Testis (tissue), 3 donors: ENCODE measurements around the gene PRKAR1A. TPM values are rescaled to one million over a fixed set of nuclear protein-coding genes. Genes with fewer than 3 reads are reported as not detected.

Experiments
- DNase-seq: peaks from one replicate; pipeline ENCODE4 v3.0.0-alpha.2; 2019
- H3K27ac ChIP-seq, 2 donors: fragments of 200-600 bp; sonication (generic); one replicate each; pipeline ENCODE4 v1.5.1; 2019
- H3K27me3 ChIP-seq: fragments of 200-600 bp; sonication (generic); one replicate; pipeline ENCODE4 v1.5.1; 2019
- H3K36me3 ChIP-seq: fragments of 200-600 bp; sonication (generic); one replicate; pipeline ENCODE4 v1.5.1; 2017; ENCODE audit warnings: low read depth; ENCODE audit errors: missing control alignments
- H3K4me1 ChIP-seq: fragments of 200-600 bp; sonication (generic); one replicate; pipeline ENCODE4 v1.5.1; 2019
- H3K4me3 ChIP-seq, 2 donors: fragments of 200-600 bp; sonication (generic); one replicate each; pipeline ENCODE4 v1.5.1; 2017 to 2019
- H3K9me3 ChIP-seq: fragments of 200-600 bp; sonication (generic); one replicate; pipeline ENCODE4 v1.5.1; 2017
- CTCF ChIP-seq, 3 experiments: fragments of 450-650 bp in 2 of 3; fragments of 200-600 bp in 1 of 3; sonication (generic) in 1 of 3; IDR thresholded peaks; one replicate each; pipeline ENCODE4 v1.5.1; 2016 to 2019; ENCODE audit warnings: antibody characterized with exemption in 3 of 3, mild to moderate bottlenecking in 2 of 3, moderate library complexity in 1 of 3
- POLR2A ChIP-seq: fragments of 450-650 bp; IDR thresholded peaks from one replicate; pipeline ENCODE4 v1.6.1; 2017; ENCODE audit warnings: antibody characterized with exemption, mild to moderate bottlenecking, moderate library complexity
- WGBS, 2 donors: methylation state at CpG; one replicate each; pipeline ENCODE4 v1.1.5; 2018; 5-methylcytosine and 5-hydroxymethylcytosine counted together
- intact Hi-C: fragments of 100-400 bp; cut with DNase I; formaldehyde crosslinking; loops from one replicate; pipeline ENCODE4 v1.15.1; 2023; ENCODE audit warnings: low total_unique reads
- polyA plus RNA-seq: library from polyadenylated mRNA; stranded (reverse); fragments of 350-450 nt; fragmentation: Illumina TruSeq; extraction: RNeasy Lipid Tissue Mini Kit (QIAGEN cat#74804); gene quantifications from one replicate; pipeline ENCODE4 v1.2.3, GENCODE V29; 2014; ENCODE audit warnings: low read depth, low replicate concordance; ENCODE audit not compliant: insufficient read depth
- total RNA-seq, 2 donors: library from RNA; depleted of rRNA; stranded (reverse); fragments of >200 nt; gene quantifications; one replicate each; pipeline ENCODE4 v1.2.3, GENCODE V29; 2016

PRKAR1A gene
- total and polyA plus RNA-seq, 3 donors from 2014 or later, result 279 to 375 (median 319) TPM

DNA sequence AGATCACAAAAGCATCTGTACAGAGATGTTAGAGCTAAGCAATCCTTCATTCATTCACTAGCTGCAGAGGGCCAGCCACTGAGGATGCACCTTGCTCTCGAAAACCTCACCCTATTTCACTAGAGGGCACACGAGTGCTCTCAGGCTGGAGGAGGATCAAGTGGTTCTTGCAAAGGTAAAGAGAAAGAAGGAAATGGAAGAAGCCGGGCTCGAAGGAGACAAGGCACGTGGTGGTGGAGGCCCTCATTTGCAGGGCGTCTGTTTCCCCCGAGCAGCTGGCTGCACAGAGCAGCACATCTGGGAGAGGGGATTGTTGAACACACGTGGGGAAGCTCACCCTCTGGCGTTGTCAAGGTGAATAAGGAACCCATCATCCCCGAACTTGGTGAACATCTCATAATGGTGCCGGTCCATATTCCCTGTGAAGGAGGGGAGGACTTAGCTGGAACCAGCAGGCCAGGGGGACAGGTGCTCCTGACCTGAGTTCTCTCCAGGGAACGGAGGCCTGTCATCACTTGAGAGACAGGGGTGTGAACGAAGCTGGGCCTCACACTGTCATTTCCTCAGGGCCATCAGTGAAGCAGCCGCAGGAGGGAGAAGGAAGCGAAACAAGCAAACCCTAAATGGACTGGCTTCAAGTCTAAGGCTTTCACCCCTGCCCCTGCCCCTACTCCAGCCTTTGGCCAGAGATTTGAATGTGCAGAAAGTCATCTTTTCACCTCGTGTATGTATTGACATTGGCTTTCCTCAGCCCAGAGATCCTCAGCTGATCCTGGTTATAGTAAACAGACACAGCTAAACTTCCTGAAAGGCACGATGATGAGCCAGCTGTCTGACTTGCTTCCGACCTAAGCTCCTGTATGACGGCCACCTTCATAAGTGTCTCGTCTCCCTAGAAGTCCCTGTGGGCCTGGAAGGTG lies 27.6 kb downstream of the PRKAR1A start:
- peaks cover 3% of the 10 kb centered on the region for H3K4me1 ChIP-seq
- H3K27me3 ChIP-seq, result no peaks in the 10 kb centered on the region
- no peak for TF ChIP-seq CTCF (IDR thresholded peaks at IDR 0.05)
- TF ChIP-seq POLR2A, result no peak
- WGBS, 2 donors, result 53 to 64% methylated on average over 18 to 20 of the region's 20 CpGs
- no peaks in the 10 kb centered on the region for H3K9me3 ChIP-seq
- H3K4me3 ChIP-seq, result no peak overlapping the region
- H3K36me3 ChIP-seq, result no peaks in the 10 kb centered on the region
- H3K27ac ChIP-seq, result peak overlapping the region; percentile 1 to 12
- DNase-seq, result peak; percentile 47
- intact Hi-C loops, result loop anchor here (10.0 kb wide), 1 partner anchor 55 kb away; no protein-coding TSS in a partner anchor

- Histone ChIP-seq H3K27me3 (no peaks in the 10 kb centered on the region), H3K9me3 (no peaks in the 10 kb centered on the region), H3K4me1 (peaks cover 3% of the 10 kb centered on the region), H3K36me3 (no peaks in the 10 kb centered on the region), H3K4me3 (no peak overlapping the region), H3K27ac (peak overlapping the region in 1 of 2 donors; percentile 39)
- intact Hi-C loops, result no loop called here
- WGBS, 2 donors, result 92 to 93% methylated on average over 5 to 8 of the region's 8 CpGs
- DNase-seq, result no peak
- TF ChIP-seq POLR2A (no peak), CTCF (IDR thresholded peaks at IDR 0.05) (no peak)
Measured at GRCh38 chr17:68540981-68541380, 28.8 kb downstream of the PRKAR1A start.

- Histone ChIP-seq H3K27ac (no peak overlapping the region), H3K4me3 (no peak overlapping the region), H3K9me3 (no peaks in the 10 kb centered on the region), H3K36me3 (no peaks in the 10 kb centered on the region), H3K4me1 (peaks cover 3% of the 10 kb centered on the region), H3K27me3 (no peaks in the 10 kb centered on the region)
- whole genome bisulfite sequencing, 2 donors, result 93% methylated on average over 6 of the region's 6 CpGs
- intact Hi-C loops, result no loop called here
- no peak for DNase-seq
- no peak for TF ChIP-seq CTCF (IDR thresholded peaks at IDR 0.05)
- TF ChIP-seq POLR2A, result no peak
Measured at GRCh38 chr17:68541816-68542215, 29.6 kb downstream of the PRKAR1A start.

- no peaks in the 10 kb centered on the region for H3K27me3 ChIP-seq
- no peaks in the 10 kb centered on the region for H3K9me3 ChIP-seq
- peaks cover 3% of the 10 kb centered on the region for H3K4me1 ChIP-seq
- 91 to 94% methylated on average over 13 of the region's 13 CpGs for WGBS, 2 donors
- no peak for TF ChIP-seq POLR2A
- TF ChIP-seq CTCF (IDR thresholded peaks at IDR 0.05), result no peak
- intact Hi-C loops, result no loop called here
- H3K4me3 ChIP-seq, result no peak overlapping the region
- no peaks in the 10 kb centered on the region for H3K36me3 ChIP-seq
- DNase-seq, result no peak
- H3K27ac ChIP-seq, result no peak overlapping the region
Measured at GRCh38 chr17:68542698-68543463, 30.7 kb downstream of the PRKAR1A start.
